Effector CD4-positive, alpha-beta T cell (primary cell): ENCODE data around the gene ZNF436.
A peak's percentile ranks its signal among the peaks of the same experiment; 100 is the strongest.

Experiments
- DNase-seq: peaks from one replicate; pipeline ENCODE4 v3.0.0-alpha.2; 2020
- total RNA-seq: gene quantifications from one replicate; lab custom pipeline; 2026; lab: John Stamatoyannopoulos, UW

ZNF436 gene
- 19.1 reads per million, percentile 46 among the genes with 10 or more reads in this experiment for total RNA-seq

- peak; percentile 35 for DNase-seq
Measured at GRCh38 chr1:23369335-23370013, at the start of gene ZNF436. Gene ZNF436, minus strand, starts transcription at chr1:23369836. Its CDS starts 1,831 bp downstream, at chr1:23368005.

GRCh38 chr1:23419180-23419579, 49.5 kb upstream of the ZNF436 start:
- DNase-seq, result no peak

GRCh38 chr1:23417570-23417969, 47.9 kb upstream of the ZNF436 start:
- DNase-seq, result no peak

- DNase-seq, result no peak
Measured at GRCh38 chr1:23416964-23417363, 47.3 kb upstream of the ZNF436 start.

- no peak for DNase-seq
Measured at GRCh38 chr1:23408797-23409290, 39.2 kb upstream of the ZNF436 start.

GRCh38 chr1:23407016-23407630, 37.5 kb upstream of the ZNF436 start:
- DNase-seq, result no peak

- DNase-seq, result no peak
Measured at GRCh38 chr1:23405946-23406345, 36.3 kb upstream of the ZNF436 start.

GRCh38 chr1:23403735-23404486, 34.3 kb upstream of the ZNF436 start:
- DNase-seq, result peak; percentile 74

GRCh38 chr1:23403355-23403734, 33.7 kb upstream of the ZNF436 start:
- DNase-seq, result no peak

GRCh38 chr1:23403038-23403336, 33.4 kb upstream of the ZNF436 start:
- DNase-seq, result no peak

GRCh38 chr1:23402286-23403037, 32.8 kb upstream of the ZNF436 start:
- no peak for DNase-seq

- no peak for DNase-seq
Measured at GRCh38 chr1:23401313-23401712, 31.7 kb upstream of the ZNF436 start.

GRCh38 chr1:23400324-23401114, 30.9 kb upstream of the ZNF436 start:
- DNase-seq, result no peak

GRCh38 chr1:23399229-23399628, 29.6 kb upstream of the ZNF436 start:
- DNase-seq, result no peak

- no peak for DNase-seq
Measured at GRCh38 chr1:23397908-23398307, 28.3 kb upstream of the ZNF436 start.

- DNase-seq, result no peak
Measured at GRCh38 chr1:23396380-23396779, 26.7 kb upstream of the ZNF436 start.

- no peak for DNase-seq
Measured at GRCh38 chr1:23395849-23396248, 26.2 kb upstream of the ZNF436 start.

GRCh38 chr1:23395154-23395724, 25.6 kb upstream of the ZNF436 start:
- no peak for DNase-seq

GRCh38 chr1:23394684-23395083, 25.0 kb upstream of the ZNF436 start:
- no peak for DNase-seq

- DNase-seq, result no peak
Measured at GRCh38 chr1:23394181-23394580, 24.5 kb upstream of the ZNF436 start.

- no peak for DNase-seq
Measured at GRCh38 chr1:23393706-23394105, 24.1 kb upstream of the ZNF436 start.
